D341Med (cell line): ENCODE data around the gene G6PC1.
"Not testable (repeated sequence)": the region's sequence is repeated elsewhere in the genome, so short reads cannot be mapped to it uniquely, and the experiment has no call there.

ENCODE experiments used
- DNase-seq: peaks from one replicate; pipeline ENCODE4 v3.0.0; 2012; ENCODE audit warnings: low spot score

The G6PC1 gene

DNA sequence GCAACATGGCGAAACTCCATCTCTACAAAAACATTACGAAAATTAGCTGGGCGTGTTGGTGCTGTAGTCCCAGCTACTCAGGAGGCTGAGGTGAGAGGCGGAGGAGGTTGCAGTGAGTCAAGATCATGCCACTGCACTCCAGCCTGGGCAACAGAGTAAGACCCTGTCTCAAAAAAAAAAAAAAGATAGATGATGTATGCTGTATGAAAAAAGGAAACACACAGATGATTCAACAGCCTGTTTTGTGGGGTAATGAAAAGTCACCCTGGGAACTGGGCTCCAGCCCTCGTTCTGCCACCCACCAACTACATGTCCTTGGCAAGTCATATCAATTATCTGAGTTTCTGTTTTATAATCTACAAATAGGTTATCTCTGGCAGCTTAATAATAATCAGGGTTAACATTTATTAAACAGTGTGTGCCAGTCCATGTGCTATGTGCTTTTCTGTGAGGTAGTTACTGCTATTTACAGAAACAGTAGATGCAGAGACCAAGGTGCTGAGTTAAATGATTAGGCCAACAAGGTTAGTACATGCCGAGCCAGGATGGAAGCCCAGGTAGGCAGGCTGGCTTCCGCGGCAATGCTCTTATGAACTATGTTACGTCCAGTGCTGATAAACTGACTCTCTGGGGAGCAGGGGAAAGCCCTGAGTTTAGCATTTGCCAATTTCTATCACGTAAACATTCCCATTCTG, 1.1 kb downstream of the G6PC1 start:
- no peak for DNase-seq

DNA sequence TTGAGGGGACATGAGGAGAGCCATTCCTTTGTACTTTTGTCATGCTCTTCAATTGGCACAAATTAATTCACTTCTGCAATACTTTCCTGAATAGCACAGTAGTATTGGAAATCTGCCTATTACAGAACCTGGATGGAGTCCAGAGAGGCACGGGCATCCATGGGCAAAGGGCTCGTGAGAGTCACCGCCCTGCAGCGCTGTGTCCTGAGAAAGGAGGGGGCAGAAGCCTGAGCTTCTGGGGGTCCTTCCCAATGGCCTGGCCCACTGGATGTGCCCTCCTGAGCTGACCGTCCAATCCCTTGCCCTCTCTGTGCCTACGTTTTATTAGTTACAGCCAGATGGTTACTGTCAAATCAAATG, 3.5 kb downstream of the G6PC1 start:
- DNase-seq, result peak; percentile 30

DNA sequence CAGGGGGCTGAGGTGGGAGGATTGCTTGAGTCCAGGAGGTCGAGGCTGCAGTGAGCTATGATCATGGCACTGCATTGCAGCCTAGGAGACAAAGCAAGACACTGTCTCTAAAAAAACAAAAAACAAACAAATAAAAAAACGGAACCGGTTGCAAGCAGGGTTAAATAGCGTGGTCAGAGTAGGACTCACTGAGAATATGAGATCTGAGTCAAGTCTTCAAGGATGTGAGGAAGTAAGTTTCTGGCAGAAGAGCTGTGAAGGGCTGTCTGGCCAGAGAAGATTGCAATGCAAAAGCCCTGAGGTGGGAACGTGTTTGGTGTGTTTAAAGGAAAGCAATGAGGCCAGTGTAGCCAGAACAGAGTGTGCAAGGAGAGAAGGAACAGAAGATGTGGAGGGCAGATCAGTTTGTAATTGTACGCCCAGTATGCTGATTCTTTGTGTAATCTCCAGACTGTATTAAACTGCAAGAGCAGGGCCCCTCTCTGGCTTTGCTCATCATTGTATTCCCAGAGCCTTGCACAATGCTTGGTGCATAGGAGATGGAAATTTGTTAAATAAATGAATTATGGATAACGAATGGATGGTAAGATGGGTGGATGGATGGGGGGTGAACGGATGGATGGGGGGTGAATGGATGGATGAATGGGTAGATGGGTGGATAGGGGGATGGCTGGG, 6.3 kb downstream of the G6PC1 start:
- DNase-seq, result no peak

- no peak for DNase-seq
Measured at GRCh38 chr17:42908872-42909700, 8.5 kb downstream of the G6PC1 start.

DNA sequence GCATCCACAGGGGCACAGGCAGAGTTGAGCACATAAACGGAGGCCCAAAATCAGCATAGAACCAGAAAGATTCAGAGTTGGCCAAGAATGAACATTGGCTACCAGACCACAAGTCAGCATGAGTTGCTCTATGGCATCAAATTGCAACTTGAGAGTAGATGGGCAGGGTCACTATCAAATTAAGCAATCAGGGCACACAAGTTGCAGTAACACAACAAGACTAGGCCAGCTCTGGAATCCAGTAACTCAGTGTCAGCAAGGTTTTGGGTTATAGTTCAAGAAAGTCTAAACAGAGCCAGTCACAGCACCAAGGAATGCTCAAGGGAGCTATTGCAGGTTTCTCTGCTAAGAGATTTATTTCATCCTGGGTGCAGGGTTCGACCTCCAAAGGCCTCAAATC, 12.9 kb downstream of the G6PC1 start:
- no peak for DNase-seq

- DNase-seq, result no peak
Measured at GRCh38 chr17:42913981-42914617, 13.5 kb downstream of the G6PC1 start.

DNA sequence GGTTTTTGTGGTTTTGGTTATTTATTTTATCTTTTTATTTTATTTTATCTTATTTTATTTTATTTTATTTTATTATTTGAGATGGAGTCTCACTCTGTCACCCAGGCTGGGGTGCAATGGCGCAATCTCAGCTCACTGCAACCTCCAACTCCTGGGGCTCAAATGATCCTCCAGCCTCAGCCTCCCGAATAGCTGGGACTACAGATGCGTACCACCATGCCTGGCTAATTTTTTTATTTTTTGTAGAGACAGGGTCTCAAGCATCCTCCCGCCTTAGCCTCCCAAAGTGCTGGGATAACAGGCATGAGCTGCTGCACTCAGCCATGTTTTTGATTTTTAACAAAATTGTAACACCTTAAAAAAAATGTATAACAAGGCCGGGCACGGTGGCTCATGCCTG, 14.7 kb downstream of the G6PC1 start:
- DNase-seq, result not testable (repeated sequence)

- DNase-seq, result not testable (repeated sequence)
Measured at GRCh38 chr17:42916388-42917235, 16.0 kb downstream of the G6PC1 start.

GRCh38 chr17:42917236-42917603, 16.6 kb downstream of the G6PC1 start:
- no peak for DNase-seq

DNA sequence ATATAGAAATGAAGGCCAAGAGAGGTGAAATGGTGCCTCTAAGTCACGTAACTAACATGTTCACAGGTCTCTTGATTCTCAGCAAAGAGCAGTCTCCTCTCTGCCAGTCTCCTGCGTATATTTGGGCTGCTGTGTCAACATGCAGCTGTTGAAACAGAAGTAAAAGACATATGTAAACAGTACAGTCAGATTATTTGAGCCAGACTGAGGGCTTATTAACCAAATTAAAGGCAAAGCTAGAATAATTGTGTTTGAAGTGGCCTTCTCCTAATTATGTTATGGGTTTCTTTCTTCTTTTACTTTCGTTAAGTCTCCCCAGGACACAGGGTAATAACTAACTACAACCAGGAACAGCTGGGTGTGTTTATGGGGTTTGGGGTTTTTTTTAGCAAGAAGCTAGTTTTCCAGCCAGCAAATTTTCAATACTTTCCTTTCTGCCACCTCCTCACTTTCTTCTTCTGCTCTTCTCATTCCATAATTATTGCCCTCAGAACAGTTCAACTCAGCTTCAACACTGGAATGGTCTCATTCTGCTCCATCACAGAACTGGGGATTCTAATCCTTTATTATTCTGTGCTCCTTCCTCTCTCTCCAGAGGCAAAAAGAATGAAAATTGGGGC, 18.4 kb downstream of the G6PC1 start:
- DNase-seq, result no peak

GRCh38 chr17:42919522-42920077, 19.0 kb downstream of the G6PC1 start:
- not testable (repeated sequence) for DNase-seq

- no peak for DNase-seq
Measured at GRCh38 chr17:42920106-42920900, 19.7 kb downstream of the G6PC1 start.

GRCh38 chr17:42920922-42921321, 20.3 kb downstream of the G6PC1 start:
- DNase-seq, result no peak

DNA sequence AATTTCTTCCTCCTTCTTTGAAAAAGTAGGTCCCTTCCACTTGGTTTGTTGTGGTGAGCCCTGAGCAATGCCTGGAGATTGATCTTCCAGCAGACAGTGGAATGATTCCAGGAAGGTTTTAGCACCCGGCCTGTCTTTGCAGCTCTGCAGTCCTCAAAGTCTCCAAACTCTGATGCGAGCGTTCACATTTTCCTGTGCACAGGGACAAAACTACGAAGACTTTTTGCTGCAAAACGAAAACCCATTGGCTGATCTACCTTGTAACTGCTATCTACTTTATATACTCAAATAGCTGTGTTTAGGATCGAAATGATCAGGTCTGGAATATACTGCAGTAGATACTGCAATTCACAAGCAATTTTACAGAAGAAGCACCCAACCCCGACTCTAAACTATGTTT, 21.7 kb downstream of the G6PC1 start:
- DNase-seq, result no peak

- not testable (repeated sequence) for DNase-seq
Measured at GRCh38 chr17:42923472-42923871, 22.9 kb downstream of the G6PC1 start.

- no peak for DNase-seq
Measured at GRCh38 chr17:42924891-42925290, 24.3 kb downstream of the G6PC1 start.

GRCh38 chr17:42928714-42929496, 28.3 kb downstream of the G6PC1 start:
- peak; percentile 77 for DNase-seq

GRCh38 chr17:42929497-42929844, 28.9 kb downstream of the G6PC1 start:
- DNase-seq, result no peak
